Neural progenitor cell (in vitro differentiated cells): Measurements from ENCODE around the gene JMJD7. TPM values are rescaled to one million over a fixed set of nuclear protein-coding genes. Genes with fewer than 3 reads are reported as not detected.

Source experiments
- DNase-seq: peaks from one replicate; pipeline ENCODE4 v3.0.0-alpha.2; 2016; ENCODE audit warnings: low spot score
- H2AFZ ChIP-seq: fragments of 200-600 bp; sonication (generic); replicated peaks from 2 replicates; pipeline ENCODE4 v1.6.1; 2016; ENCODE audit warnings: antibody characterized with exemption
- H3F3A ChIP-seq: fragments of 200-600 bp; sonication (generic); 2 replicates; pipeline ENCODE4 v1.6.1; 2016; ENCODE audit warnings: antibody characterized with exemption, low read depth
- H3K27ac ChIP-seq: fragments of 200-600 bp; sonication (generic); 2 replicates; pipeline ENCODE4 v1.5.1; 2016; ENCODE audit warnings: mild to moderate bottlenecking
- H3K27me3 ChIP-seq: fragments of 200-600 bp; sonication (generic); 2 replicates; pipeline ENCODE4 v1.6.1; 2016; ENCODE audit warnings: mild to moderate bottlenecking, moderate library complexity
- H3K36me3 ChIP-seq: fragments of 200-600 bp; sonication (generic); 2 replicates; pipeline ENCODE4 v1.5.1; 2016
- H3K4me1 ChIP-seq: fragments of 200-600 bp; sonication (generic); 2 replicates; pipeline ENCODE4 v1.6.1; 2016; ENCODE audit warnings: mixed run types
- H3K4me2 ChIP-seq: fragments of 200-600 bp; sonication (generic); 2 replicates; pipeline ENCODE4 v1.6.1; 2016
- H3K4me3 ChIP-seq: fragments of 200-600 bp; sonication (generic); 2 replicates; pipeline ENCODE4 v1.5.1; 2016
- H3K79me2 ChIP-seq: fragments of 200-600 bp; sonication (generic); 2 replicates; pipeline ENCODE4 v1.6.1; 2016; ENCODE audit warnings: low read depth
- H3K9ac ChIP-seq: fragments of 200-600 bp; sonication (generic); 2 replicates; pipeline ENCODE4 v1.6.1; 2016
- H3K9me3 ChIP-seq: fragments of 200-600 bp; sonication (generic); 2 replicates; pipeline ENCODE4 v1.5.1; 2016; ENCODE audit warnings: low read depth
- H4K20me1 ChIP-seq: fragments of 200-600 bp; sonication (generic); 2 replicates; pipeline ENCODE4 v1.6.1; 2016; ENCODE audit warnings: low read depth
- H3K27ac Mint-ChIP-seq: 3 replicates; pipeline ENCODE4 v1.8.0; 2021; ENCODE audit warnings: mixed read lengths
- H3K27me3 Mint-ChIP-seq: 2 replicates; pipeline ENCODE4 v1.8.0; 2022; ENCODE audit warnings: low read depth, mild to moderate bottlenecking, inconsistent platforms, moderate library complexity, mixed read lengths; ENCODE audit not compliant: insufficient read depth
- H3K36me3 Mint-ChIP-seq: 3 replicates; pipeline ENCODE4 v1.8.0; 2021; ENCODE audit warnings: mixed read lengths
- H3K4me1 Mint-ChIP-seq: 3 replicates; pipeline ENCODE4 v1.8.0; 2021; ENCODE audit warnings: mixed read lengths
- H3K4me3 Mint-ChIP-seq: 3 replicates; pipeline ENCODE4 v1.8.0; 2021; ENCODE audit warnings: mild to moderate bottlenecking, moderate library complexity, mixed read lengths
- H3K9me3 Mint-ChIP-seq: 3 replicates; pipeline ENCODE4 v1.8.0; 2020; ENCODE audit warnings: mixed read lengths
- EZH2 ChIP-seq: fragments of 200-600 bp; sonication (generic); IDR thresholded peaks from 2 replicates; pipeline ENCODE4 v1.6.1; 2017; ENCODE audit warnings: antibody characterized with exemption, mild to moderate bottlenecking, moderate library complexity
- EZH2phosphoT487 ChIP-seq: fragments of 200-600 bp; sonication (generic); IDR thresholded peaks from 2 replicates; pipeline ENCODE4 v1.6.1; 2017; ENCODE audit warnings: antibody characterized with exemption
- total RNA-seq: library from RNA; depleted of rRNA; stranded (reverse); fragments of >200 nt; gene quantifications from 2 replicates; pipeline ENCODE4 v1.2.3, GENCODE V29; 2015; ENCODE audit warnings: low replicate concordance
- TF ChIP-seq, protein P1 (sequence below): fragments of 200-600 bp; sonication (generic); IDR thresholded peaks from 2 replicates; pipeline ENCODE4 v1.5.1; 2017; ENCODE audit warnings: antibody characterized with exemption, mild to moderate bottlenecking

The JMJD7 gene
- total RNA-seq, 1 donor from 2014 or later, result 13.4 TPM

DNA sequence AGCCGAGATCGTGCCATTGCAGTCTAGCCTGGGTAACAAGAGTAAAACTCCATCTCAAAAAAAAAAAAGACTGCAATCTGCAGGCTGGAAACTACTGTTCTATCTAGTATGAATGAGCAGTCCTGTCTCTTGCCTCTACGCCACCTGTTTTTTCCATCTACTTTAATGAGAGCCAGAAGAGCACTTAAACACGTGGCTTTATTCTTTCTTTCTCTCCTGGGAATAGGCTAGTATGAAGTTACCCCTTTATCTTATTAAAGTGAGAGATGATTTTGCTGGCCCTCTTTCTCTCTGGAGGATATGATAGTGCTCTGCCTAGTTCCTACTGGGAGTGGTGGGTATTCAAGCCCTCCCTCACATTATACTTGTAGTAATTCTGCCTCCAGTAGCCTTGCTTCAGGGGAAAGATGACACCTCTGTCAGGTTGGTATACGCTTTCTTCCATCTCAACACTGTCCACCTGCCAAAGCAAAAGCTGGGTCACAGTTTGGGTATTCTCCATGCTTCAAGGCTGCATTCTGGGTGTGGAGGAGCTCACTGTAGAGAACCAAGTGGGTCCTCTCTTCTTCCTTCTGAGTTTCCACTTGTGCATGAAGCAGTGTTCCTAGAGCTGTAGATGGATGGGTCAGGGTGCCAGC, 35.8 kb upstream of the JMJD7 start:
- peaks cover 24% of the 10 kb centered on the region for H3K4me1 Mint-ChIP-seq
- Histone ChIP-seq H3K9ac (no peak overlapping the region), H3K79me2 (no peaks in the 10 kb centered on the region), H3K4me2 (no peak overlapping the region), H3K4me1 (peaks cover 23% of the 10 kb centered on the region), H2AFZ (no peak overlapping the region), H3K4me3 (no peak overlapping the region), H3F3A (no peaks in the 10 kb centered on the region), H4K20me1 (peaks cover 7% of the 10 kb centered on the region), H3K36me3 (no peaks in the 10 kb centered on the region), H3K27ac (no peak overlapping the region), H3K9me3 (no peaks in the 10 kb centered on the region), H3K27me3 (no peaks in the 10 kb centered on the region)
- H3K4me3 Mint-ChIP-seq, result no peak overlapping the region
- no peak overlapping the region for H3K27ac Mint-ChIP-seq
- no peaks in the 10 kb centered on the region for H3K27me3 Mint-ChIP-seq
- TF ChIP-seq EZH2phosphoT487, result no peak
- TF ChIP-seq EZH2, result no peak
- TF ChIP-seq, protein P1, sequence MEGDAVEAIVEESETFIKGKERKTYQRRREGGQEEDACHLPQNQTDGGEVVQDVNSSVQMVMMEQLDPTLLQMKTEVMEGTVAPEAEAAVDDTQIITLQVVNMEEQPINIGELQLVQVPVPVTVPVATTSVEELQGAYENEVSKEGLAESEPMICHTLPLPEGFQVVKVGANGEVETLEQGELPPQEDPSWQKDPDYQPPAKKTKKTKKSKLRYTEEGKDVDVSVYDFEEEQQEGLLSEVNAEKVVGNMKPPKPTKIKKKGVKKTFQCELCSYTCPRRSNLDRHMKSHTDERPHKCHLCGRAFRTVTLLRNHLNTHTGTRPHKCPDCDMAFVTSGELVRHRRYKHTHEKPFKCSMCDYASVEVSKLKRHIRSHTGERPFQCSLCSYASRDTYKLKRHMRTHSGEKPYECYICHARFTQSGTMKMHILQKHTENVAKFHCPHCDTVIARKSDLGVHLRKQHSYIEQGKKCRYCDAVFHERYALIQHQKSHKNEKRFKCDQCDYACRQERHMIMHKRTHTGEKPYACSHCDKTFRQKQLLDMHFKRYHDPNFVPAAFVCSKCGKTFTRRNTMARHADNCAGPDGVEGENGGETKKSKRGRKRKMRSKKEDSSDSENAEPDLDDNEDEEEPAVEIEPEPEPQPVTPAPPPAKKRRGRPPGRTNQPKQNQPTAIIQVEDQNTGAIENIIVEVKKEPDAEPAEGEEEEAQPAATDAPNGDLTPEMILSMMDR, result no peak
- DNase-seq, result no peak
- no peaks in the 10 kb centered on the region for H3K9me3 Mint-ChIP-seq
- peaks cover 2% of the 10 kb centered on the region for H3K36me3 Mint-ChIP-seq

DNA sequence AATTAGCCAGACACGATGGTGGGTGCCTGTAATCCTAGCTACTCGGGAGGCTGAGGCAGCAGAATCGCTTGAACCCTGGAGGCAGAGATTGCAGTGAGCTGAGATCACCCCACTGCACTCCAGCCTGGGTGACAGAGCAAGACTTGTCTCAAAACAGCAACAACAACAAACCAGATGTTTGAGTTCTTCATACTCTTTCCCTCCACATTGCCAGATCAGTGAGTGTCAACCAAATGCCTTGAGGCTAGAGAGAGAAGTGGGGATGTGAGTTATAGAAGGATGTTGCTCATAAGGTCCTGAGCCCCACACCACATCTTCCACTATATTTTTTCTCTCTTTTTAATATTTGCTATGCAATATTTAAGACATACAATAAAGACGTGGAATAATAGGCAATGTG, 33.8 kb upstream of the JMJD7 start:
- Histone ChIP-seq H3F3A (no peaks in the 10 kb centered on the region), H3K36me3 (no peaks in the 10 kb centered on the region), H3K4me3 (no peak overlapping the region), H3K4me1 (peaks cover 23% of the 10 kb centered on the region), H3K4me2 (no peak overlapping the region), H3K27me3 (no peaks in the 10 kb centered on the region), H3K79me2 (no peaks in the 10 kb centered on the region), H3K27ac (no peak overlapping the region), H4K20me1 (peaks cover 15% of the 10 kb centered on the region), H3K9me3 (no peaks in the 10 kb centered on the region), H2AFZ (no peak overlapping the region), H3K9ac (no peak overlapping the region)
- no peak for TF ChIP-seq EZH2
- TF ChIP-seq EZH2phosphoT487, result no peak
- TF ChIP-seq, protein P1, result no peak
- Mint-ChIP-seq H3K4me1 (peaks cover 23% of the 10 kb centered on the region), H3K27ac (no peak overlapping the region), H3K27me3 (peaks cover 4% of the 10 kb centered on the region), H3K36me3 (peaks cover 2% of the 10 kb centered on the region), H3K9me3 (no peaks in the 10 kb centered on the region), H3K4me3 (no peak overlapping the region)
- no peak for DNase-seq

DNA sequence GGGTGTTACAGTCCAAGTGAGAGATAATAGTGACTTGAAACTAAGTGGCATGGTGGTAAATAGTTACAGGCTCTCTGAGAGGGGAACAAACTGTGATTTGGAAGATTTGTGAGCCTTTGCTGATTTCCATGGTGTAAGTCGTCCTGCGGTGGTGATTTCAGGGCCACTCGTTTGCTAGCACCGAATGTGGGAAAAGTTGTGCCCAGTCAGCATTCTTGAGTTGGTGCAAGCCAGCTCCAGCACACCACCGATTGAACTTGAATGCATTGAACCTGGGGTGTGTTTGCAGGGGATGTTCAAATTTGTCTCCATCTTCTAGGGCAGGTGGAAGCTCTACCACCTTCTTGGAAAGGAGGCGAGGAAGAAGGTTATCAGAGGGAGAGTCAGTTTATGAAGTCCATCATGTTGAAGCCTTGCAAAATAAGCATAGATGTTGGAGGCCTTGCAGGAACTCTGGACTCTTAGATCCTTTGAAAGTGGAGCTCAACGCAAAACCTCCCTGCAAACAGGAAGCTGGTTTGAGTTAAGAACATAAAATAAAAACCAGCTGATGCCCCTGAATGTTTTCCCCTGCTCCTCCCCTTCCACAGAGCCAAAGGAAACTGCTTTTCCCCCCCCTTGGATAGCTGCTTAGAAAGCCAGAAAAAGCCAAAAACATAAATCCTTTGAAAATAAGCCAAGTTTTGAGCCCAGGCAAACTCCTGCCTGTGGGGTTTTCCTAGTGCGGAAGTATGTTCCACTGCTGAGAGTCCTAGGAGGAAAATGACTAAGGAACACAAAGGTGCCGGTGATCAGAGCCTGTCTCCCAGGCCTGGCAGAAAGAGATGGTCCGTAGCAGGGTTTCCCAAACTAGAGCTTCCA, 31.7 kb upstream of the JMJD7 start:
- Mint-ChIP-seq H3K9me3 (no peaks in the 10 kb centered on the region), H3K36me3 (peaks cover 7% of the 10 kb centered on the region), H3K27ac (peak overlapping the region; percentile 74), H3K4me1 (peaks cover 18% of the 10 kb centered on the region), H3K27me3 (peaks cover 4% of the 10 kb centered on the region), H3K4me3 (no peak overlapping the region)
- Histone ChIP-seq H3K4me3 (no peak overlapping the region), H3K9me3 (no peaks in the 10 kb centered on the region), H3K9ac (no peak overlapping the region), H3F3A (no peaks in the 10 kb centered on the region), H2AFZ (no peak overlapping the region), H3K27me3 (no peaks in the 10 kb centered on the region), H3K4me1 (peaks cover 2% of the 10 kb centered on the region), H3K79me2 (no peaks in the 10 kb centered on the region), H3K36me3 (no peaks in the 10 kb centered on the region), H3K27ac (no peak overlapping the region), H4K20me1 (peaks cover 15% of the 10 kb centered on the region), H3K4me2 (no peak overlapping the region)
- TF ChIP-seq, protein P1, result no peak
- TF ChIP-seq EZH2 (no peak), EZH2phosphoT487 (no peak)
- DNase-seq, result no peak
